ENCODE results near the gene SLC9B2. TPM values are rescaled to one million over a fixed set of nuclear protein-coding genes. Genes with fewer than 3 reads are reported as not detected.

The SLC9B2 gene
- total and polyA plus RNA-seq, 2 donors from 2014 or later = 0.80 to 6.0 TPM

- Histone ChIP-seq H3K27me3 (ENCODE audit: control insufficient read depth, insufficient read depth, low read length) (no peaks in the 10 kb centered on the region), H3K9me3 (ENCODE audit: control insufficient read depth in 2 of 3, insufficient read depth in 1 of 3, low read length in 3 of 3) (no peaks in the 10 kb centered on the region), H3K4me3 (ENCODE audit: low read length in 3 of 3) (no peak overlapping the region), H3K36me3 (ENCODE audit: control insufficient read depth in 2 of 3, insufficient read depth in 3 of 3, low read length in 3 of 3) (no peaks in the 10 kb centered on the region), H3K9ac (ENCODE audit: low read length in 3 of 3) (no peak overlapping the region), H3K4me1 (ENCODE audit: control insufficient read depth in 2 of 3, insufficient read depth in 2 of 3, low read depth in 1 of 3, low read length in 3 of 3) (no peaks in the 10 kb centered on the region), H3K27ac (ENCODE audit: low read depth in 2 of 2, low read length in 2 of 2) (no peak overlapping the region)
- peak in 3 of 5 donors; percentile 11 to 32 (median 12) for DNase-seq
- intact Hi-C loops (cut with DNase I) = no loop called here
- FAIRE-seq = no peak
- TF ChIP-seq CTCF (IDR thresholded peaks at IDR 0.05; ENCODE audit: borderline replicate concordance, extremely low read depth, insufficient read depth) = peak; percentile 50
These were observed 44.0 kb downstream of the SLC9B2 start for GRCh38 chr4:103032574-103032973.

GRCh38 chr4:103030791-103031190 lies 45.8 kb downstream of the SLC9B2 start:
- Histone ChIP-seq H3K36me3 (ENCODE audit: control insufficient read depth in 2 of 3, insufficient read depth in 3 of 3, low read length in 3 of 3) (no peaks in the 10 kb centered on the region), H3K27me3 (ENCODE audit: control insufficient read depth, insufficient read depth, low read length) (no peaks in the 10 kb centered on the region), H3K9me3 (ENCODE audit: control insufficient read depth in 2 of 3, insufficient read depth in 1 of 3, low read length in 3 of 3) (no peaks in the 10 kb centered on the region), H3K4me3 (ENCODE audit: low read length in 3 of 3) (no peak overlapping the region), H3K9ac (ENCODE audit: low read length in 3 of 3) (no peak overlapping the region), H3K27ac (ENCODE audit: low read depth in 2 of 2, low read length in 2 of 2) (no peak overlapping the region), H3K4me1 (ENCODE audit: control insufficient read depth in 2 of 3, insufficient read depth in 2 of 3, low read depth in 1 of 3, low read length in 3 of 3) (no peaks in the 10 kb centered on the region)
- intact Hi-C loops (cut with DNase I) = no loop called here
- no peak for TF ChIP-seq CTCF (IDR thresholded peaks at IDR 0.05; ENCODE audit: borderline replicate concordance, extremely low read depth, insufficient read depth)
- FAIRE-seq = no peak
- DNase-seq = no peak

DNA sequence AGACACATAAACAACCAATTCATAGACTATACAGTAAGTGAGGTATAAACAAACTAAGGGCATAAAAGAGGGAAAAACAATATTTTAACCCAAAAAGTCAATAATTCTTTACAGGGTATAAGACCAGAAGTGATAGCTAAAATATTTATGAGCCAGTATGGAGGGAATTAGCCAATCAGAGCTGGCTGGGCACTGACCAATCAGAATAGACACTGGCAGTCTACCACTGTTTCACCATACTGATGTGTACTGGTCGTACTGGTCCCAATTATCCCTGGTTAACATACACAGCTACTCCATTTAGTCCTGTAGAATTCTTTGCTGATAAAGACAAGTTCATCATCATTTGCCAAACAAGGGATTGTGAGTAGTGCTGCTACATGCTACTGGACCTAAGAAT lies 47.3 kb downstream of the SLC9B2 start:
- FAIRE-seq = no peak
- Histone ChIP-seq H3K4me1 (ENCODE audit: control insufficient read depth in 2 of 3, insufficient read depth in 2 of 3, low read depth in 1 of 3, low read length in 3 of 3) (no peaks in the 10 kb centered on the region), H3K27me3 (ENCODE audit: control insufficient read depth, insufficient read depth, low read length) (no peaks in the 10 kb centered on the region), H3K27ac (ENCODE audit: low read depth in 2 of 2, low read length in 2 of 2) (no peak overlapping the region), H3K9ac (ENCODE audit: low read length in 3 of 3) (no peak overlapping the region), H3K4me3 (ENCODE audit: low read length in 3 of 3) (no peak overlapping the region), H3K9me3 (ENCODE audit: control insufficient read depth in 2 of 3, insufficient read depth in 1 of 3, low read length in 3 of 3) (no peaks in the 10 kb centered on the region), H3K36me3 (ENCODE audit: control insufficient read depth in 2 of 3, insufficient read depth in 3 of 3, low read length in 3 of 3) (no peaks in the 10 kb centered on the region)
- intact Hi-C loops (cut with DNase I) = no loop called here
- DNase-seq = no peak
- no peak for TF ChIP-seq CTCF (IDR thresholded peaks at IDR 0.05; ENCODE audit: borderline replicate concordance, extremely low read depth, insufficient read depth)

- DNase-seq (no peak), FAIRE-seq (no peak)
- Histone ChIP-seq H3K4me1 (ENCODE audit: control insufficient read depth in 2 of 3, insufficient read depth in 2 of 3, low read depth in 1 of 3, low read length in 3 of 3) (no peaks in the 10 kb centered on the region), H3K27me3 (ENCODE audit: control insufficient read depth, insufficient read depth, low read length) (no peaks in the 10 kb centered on the region), H3K9ac (ENCODE audit: low read length in 3 of 3) (no peak overlapping the region), H3K27ac (ENCODE audit: low read depth in 2 of 2, low read length in 2 of 2) (no peak overlapping the region), H3K9me3 (ENCODE audit: control insufficient read depth in 2 of 3, insufficient read depth in 1 of 3, low read length in 3 of 3) (no peaks in the 10 kb centered on the region), H3K36me3 (ENCODE audit: control insufficient read depth in 2 of 3, insufficient read depth in 3 of 3, low read length in 3 of 3) (no peaks in the 10 kb centered on the region), H3K4me3 (ENCODE audit: low read length in 3 of 3) (no peak overlapping the region)
- TF ChIP-seq CTCF (IDR thresholded peaks at IDR 0.05; ENCODE audit: borderline replicate concordance, extremely low read depth, insufficient read depth) = no peak
- intact Hi-C loops (cut with DNase I) = no loop called here
These were observed 49.7 kb downstream of the SLC9B2 start for GRCh38 chr4:103026868-103027267.
